ENCODE measurements around the gene KDM3A.

Gene KDM3A

DNA sequence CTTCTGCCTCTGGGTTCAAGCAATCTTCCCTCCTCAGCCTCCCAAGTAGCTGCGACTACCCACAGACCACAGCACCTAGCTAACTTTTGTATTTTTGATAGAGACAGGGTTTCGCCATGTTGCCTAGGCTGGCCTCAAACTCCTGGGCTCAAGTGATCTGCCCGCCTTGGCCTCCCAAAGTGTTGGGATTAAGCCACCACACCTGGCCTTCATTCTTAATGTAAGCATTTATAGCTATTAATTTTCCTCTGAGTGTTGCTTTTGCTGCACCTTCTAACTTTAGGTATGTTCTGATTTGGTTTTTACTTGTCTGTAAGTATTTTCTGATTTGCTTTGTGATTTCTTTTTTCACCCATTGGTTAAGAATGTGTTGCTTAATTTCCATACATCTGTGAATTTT, 92.4 kb downstream of the KDM3A start:
- no peak overlapping the region for H3K27ac ChIP-seq
- TF ChIP-seq ZFX (IDR thresholded peaks at IDR 0.05; ENCODE audit: borderline replicate concordance): no peak
- TF ChIP-seq, protein P1, sequence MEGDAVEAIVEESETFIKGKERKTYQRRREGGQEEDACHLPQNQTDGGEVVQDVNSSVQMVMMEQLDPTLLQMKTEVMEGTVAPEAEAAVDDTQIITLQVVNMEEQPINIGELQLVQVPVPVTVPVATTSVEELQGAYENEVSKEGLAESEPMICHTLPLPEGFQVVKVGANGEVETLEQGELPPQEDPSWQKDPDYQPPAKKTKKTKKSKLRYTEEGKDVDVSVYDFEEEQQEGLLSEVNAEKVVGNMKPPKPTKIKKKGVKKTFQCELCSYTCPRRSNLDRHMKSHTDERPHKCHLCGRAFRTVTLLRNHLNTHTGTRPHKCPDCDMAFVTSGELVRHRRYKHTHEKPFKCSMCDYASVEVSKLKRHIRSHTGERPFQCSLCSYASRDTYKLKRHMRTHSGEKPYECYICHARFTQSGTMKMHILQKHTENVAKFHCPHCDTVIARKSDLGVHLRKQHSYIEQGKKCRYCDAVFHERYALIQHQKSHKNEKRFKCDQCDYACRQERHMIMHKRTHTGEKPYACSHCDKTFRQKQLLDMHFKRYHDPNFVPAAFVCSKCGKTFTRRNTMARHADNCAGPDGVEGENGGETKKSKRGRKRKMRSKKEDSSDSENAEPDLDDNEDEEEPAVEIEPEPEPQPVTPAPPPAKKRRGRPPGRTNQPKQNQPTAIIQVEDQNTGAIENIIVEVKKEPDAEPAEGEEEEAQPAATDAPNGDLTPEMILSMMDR (IDR thresholded peaks at IDR 0.05): no peak

DNA sequence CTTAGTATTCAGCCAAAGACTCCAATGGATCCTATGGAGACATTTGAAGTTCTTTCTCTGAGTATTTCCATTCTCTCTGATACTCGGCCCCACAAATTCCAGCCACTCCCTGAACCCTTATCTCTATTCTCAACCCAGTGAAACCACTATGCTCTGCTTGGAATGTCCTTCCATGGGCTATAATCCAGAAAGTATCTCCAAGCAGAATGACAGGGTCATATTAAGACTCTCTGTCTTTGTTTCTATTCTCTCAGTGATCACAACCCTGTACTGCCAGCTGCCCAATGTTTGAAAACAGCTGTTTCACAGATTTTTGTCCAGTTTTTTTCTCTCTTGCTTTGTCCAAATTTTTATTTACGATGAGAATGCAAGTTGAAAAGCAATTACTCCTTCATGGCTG, 100.2 kb downstream of the KDM3A start:
- TF ChIP-seq ZFX (IDR thresholded peaks at IDR 0.05; ENCODE audit: borderline replicate concordance): no peak
- TF ChIP-seq, protein P1 (IDR thresholded peaks at IDR 0.05): no peak
- H3K27ac ChIP-seq: no peak overlapping the region
